ENCODE data around the gene B4GALT1. TPM values are rescaled to one million over a fixed set of nuclear protein-coding genes. Genes with fewer than 3 reads are reported as not detected.

B4GALT1 gene
- total RNA-seq, 1 experiment from 2014 or later, result 31.4 TPM

DNA sequence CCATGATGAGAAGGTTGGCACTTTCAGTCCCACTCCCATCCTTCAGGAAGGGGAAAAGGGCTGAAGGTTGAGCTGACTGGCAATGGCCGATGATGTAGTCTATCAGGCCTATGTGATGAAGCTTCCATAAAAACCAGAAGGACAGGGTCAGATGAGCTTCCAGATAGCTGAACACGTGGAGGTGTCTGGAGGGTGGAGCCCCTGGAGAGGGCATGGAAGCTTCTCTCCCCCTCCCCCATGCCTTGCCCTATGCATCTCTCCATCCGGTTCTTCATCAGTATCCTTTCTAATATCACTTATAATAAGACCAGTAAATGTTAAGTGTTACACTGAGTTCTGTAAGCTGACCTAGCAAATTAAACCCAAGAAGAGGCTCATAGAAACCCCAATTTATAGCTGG lies 58.0 kb downstream of the B4GALT1 start:
- CTCF ChIA-PET, result no interaction called here
- no peak for TF ChIP-seq POLR2AphosphoS5 (IDR thresholded peaks at IDR 0.05; ENCODE audit: low read depth, low read length)
- no peak for TF ChIP-seq FOSL1 (IDR thresholded peaks at IDR 0.05; ENCODE audit: low read depth)
- TF ChIP-seq, protein P1, sequence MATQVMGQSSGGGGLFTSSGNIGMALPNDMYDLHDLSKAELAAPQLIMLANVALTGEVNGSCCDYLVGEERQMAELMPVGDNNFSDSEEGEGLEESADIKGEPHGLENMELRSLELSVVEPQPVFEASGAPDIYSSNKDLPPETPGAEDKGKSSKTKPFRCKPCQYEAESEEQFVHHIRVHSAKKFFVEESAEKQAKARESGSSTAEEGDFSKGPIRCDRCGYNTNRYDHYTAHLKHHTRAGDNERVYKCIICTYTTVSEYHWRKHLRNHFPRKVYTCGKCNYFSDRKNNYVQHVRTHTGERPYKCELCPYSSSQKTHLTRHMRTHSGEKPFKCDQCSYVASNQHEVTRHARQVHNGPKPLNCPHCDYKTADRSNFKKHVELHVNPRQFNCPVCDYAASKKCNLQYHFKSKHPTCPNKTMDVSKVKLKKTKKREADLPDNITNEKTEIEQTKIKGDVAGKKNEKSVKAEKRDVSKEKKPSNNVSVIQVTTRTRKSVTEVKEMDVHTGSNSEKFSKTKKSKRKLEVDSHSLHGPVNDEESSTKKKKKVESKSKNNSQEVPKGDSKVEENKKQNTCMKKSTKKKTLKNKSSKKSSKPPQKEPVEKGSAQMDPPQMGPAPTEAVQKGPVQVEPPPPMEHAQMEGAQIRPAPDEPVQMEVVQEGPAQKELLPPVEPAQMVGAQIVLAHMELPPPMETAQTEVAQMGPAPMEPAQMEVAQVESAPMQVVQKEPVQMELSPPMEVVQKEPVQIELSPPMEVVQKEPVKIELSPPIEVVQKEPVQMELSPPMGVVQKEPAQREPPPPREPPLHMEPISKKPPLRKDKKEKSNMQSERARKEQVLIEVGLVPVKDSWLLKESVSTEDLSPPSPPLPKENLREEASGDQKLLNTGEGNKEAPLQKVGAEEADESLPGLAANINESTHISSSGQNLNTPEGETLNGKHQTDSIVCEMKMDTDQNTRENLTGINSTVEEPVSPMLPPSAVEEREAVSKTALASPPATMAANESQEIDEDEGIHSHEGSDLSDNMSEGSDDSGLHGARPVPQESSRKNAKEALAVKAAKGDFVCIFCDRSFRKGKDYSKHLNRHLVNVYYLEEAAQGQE (IDR thresholded peaks at IDR 0.05; ENCODE audit: low read depth), result no peak
- no peak for TF ChIP-seq ZFX (IDR thresholded peaks at IDR 0.05)
- TF ChIP-seq SRF (IDR thresholded peaks at IDR 0.05; ENCODE audit: low read depth), result no peak
- TF ChIP-seq MAX (IDR thresholded peaks at IDR 0.05), result no peak
- TF ChIP-seq CBX3 (IDR thresholded peaks at IDR 0.05; ENCODE audit: low read depth), result no peak
- no peak for TF ChIP-seq ZNF274 (IDR thresholded peaks at IDR 0.05; ENCODE audit: low read depth, low read length)
- no peaks in the 10 kb centered on the region for H3K9me3 ChIP-seq (ENCODE audit: control insufficient read depth in 1 of 2, insufficient read depth in 1 of 2, low read depth in 1 of 2, low read length in 2 of 2)

More for the DNA sequence above, 58.0 kb downstream of the B4GALT1 start:
- H2AFZ ChIP-seq (ENCODE audit: low read depth, low read length, poor library complexity, severe bottlenecking), result no peak overlapping the region
- no peaks in the 10 kb centered on the region for H3K9me2 ChIP-seq (ENCODE audit: insufficient read depth)
- H3K79me2 ChIP-seq (ENCODE audit: insufficient read depth, low read length), result no peaks in the 10 kb centered on the region
- ChIA-PET POLR2A (interaction anchor here (1.2 kb wide), 1 partner anchor 31 kb away, joined by 3 read pairs; no protein-coding TSS in a partner anchor), RAD21 (ENCODE audit: low non-redundant PET in 1 of 2, low total read pairs in 2 of 2, uncharacterized antibody in 2 of 2, unreplicated experiment in 2 of 2) (no interaction called here)
- no peak for DNase-seq (ENCODE audit: low read depth, low spot score)
- no TSS peak for BruUV-seq (replicated peaks)
- ATAC-seq, result no peak
- no peaks in the 10 kb centered on the region for H3K36me3 ChIP-seq (ENCODE audit: control insufficient read depth in 1 of 2, insufficient read depth in 2 of 2, low read length in 2 of 2)
- no peak overlapping the region for H3K9ac ChIP-seq (ENCODE audit: low read length)
- H3K4me2 ChIP-seq (ENCODE audit: low read length), result no peak overlapping the region
- intact Hi-C loops (cut with micrococcal nuclease), result no loop called here
- no peak overlapping the region for H3K4me3 ChIP-seq (replicated peaks in 1 of 2; ENCODE audit: low read depth in 1 of 2, low read length in 2 of 2)
- no peaks in the 10 kb centered on the region for H4K20me1 ChIP-seq (ENCODE audit: insufficient read depth)
- no peaks in the 10 kb centered on the region for H3K27me3 ChIP-seq (ENCODE audit: insufficient read depth, low read length)
- H3K4me1 ChIP-seq (ENCODE audit: control insufficient read depth in 1 of 2, insufficient read depth in 2 of 2, low read length in 2 of 2), result peaks cover 0 to 4% of the 10 kb centered on the region in 2 experiments; a peak in 1 of 4 replicates
- H3K27ac ChIP-seq (ENCODE audit: low read depth, low read length), result no peak overlapping the region

Measured in HCT116 (cell line).